ENCODE measurements around the gene SLC39A3. TPM values are rescaled to one million over a fixed set of nuclear protein-coding genes. Genes with fewer than 3 reads are reported as not detected.
A peak's percentile ranks its signal among the peaks of the same experiment; 100 is the strongest.

SLC39A3 gene
- total RNA-seq, 3 donors from 2014 or later, result 15.5 to 20.9 (median 19.2) TPM

GRCh38 chr19:2775556-2776430 lies 36.0 kb upstream of the SLC39A3 start:
- no peak for TF ChIP-seq CTCF (IDR thresholded peaks at IDR 0.05)
- Histone ChIP-seq H3K36me3 (ENCODE audit: low read depth) (no peaks in the 10 kb centered on the region), H3K4me1 (ENCODE audit: low read depth) (peaks cover 3% of the 10 kb centered on the region), H3K9me3 (no peaks in the 10 kb centered on the region), H3K4me3 (no peak overlapping the region)
- peak in 2 of 3 donors; percentile 58 to 70 for DNase-seq
- intact Hi-C loops (cut with DNase I, micrococcal nuclease), result no loop called here
- peak; percentile 40 for ATAC-seq

GRCh38 chr19:2774953-2775555 lies 35.2 kb upstream of the SLC39A3 start:
- no peak overlapping the region for H3K4me3 ChIP-seq
- no peak for TF ChIP-seq CTCF (IDR thresholded peaks at IDR 0.05)
- no peak for ATAC-seq
- no peaks in the 10 kb centered on the region for H3K9me3 ChIP-seq
- no peak for DNase-seq
- H3K36me3 ChIP-seq (ENCODE audit: low read depth), result no peaks in the 10 kb centered on the region
- peaks cover 6% of the 10 kb centered on the region for H3K4me1 ChIP-seq (ENCODE audit: low read depth)
- intact Hi-C loops (cut with DNase I, micrococcal nuclease), result no loop called here

GRCh38 chr19:2774083-2774679 lies 34.4 kb upstream of the SLC39A3 start:
- no peak for ATAC-seq
- Histone ChIP-seq H3K4me1 (ENCODE audit: low read depth) (peaks cover 7% of the 10 kb centered on the region), H3K9me3 (no peaks in the 10 kb centered on the region), H3K4me3 (no peak overlapping the region), H3K36me3 (ENCODE audit: low read depth) (no peaks in the 10 kb centered on the region)
- intact Hi-C loops (cut with DNase I, micrococcal nuclease), result no loop called here
- TF ChIP-seq CTCF (IDR thresholded peaks at IDR 0.05), result no peak
- DNase-seq, result no peak

- Histone ChIP-seq H3K4me3 (no peak overlapping the region), H3K36me3 (ENCODE audit: low read depth) (no peaks in the 10 kb centered on the region), H3K4me1 (ENCODE audit: low read depth) (peaks cover 7% of the 10 kb centered on the region), H3K9me3 (no peaks in the 10 kb centered on the region)
- no peak for DNase-seq
- no peak for ATAC-seq
- no peak for TF ChIP-seq CTCF (IDR thresholded peaks at IDR 0.05)
- intact Hi-C loops (cut with DNase I, micrococcal nuclease), result no loop called here
Measured at GRCh38 chr19:2771786-2772674, 32.2 kb upstream of the SLC39A3 start.

Data from mucosa of descending colon (tissue), 3 donors.